NCI-H1417 (cell line): ENCODE measurements around the gene ID4.
A peak's percentile ranks its signal among the peaks of the same experiment; 100 is the strongest.
"Not testable (repeated sequence)": the region's sequence is repeated elsewhere in the genome, so short reads cannot be mapped to it uniquely, and the experiment has no call there.

Experiments
- DNase-seq, 3 experiments: peaks; one replicate each; lab custom pipeline; 2025; lab: John Stamatoyannopoulos, UW

The ID4 gene

DNA sequence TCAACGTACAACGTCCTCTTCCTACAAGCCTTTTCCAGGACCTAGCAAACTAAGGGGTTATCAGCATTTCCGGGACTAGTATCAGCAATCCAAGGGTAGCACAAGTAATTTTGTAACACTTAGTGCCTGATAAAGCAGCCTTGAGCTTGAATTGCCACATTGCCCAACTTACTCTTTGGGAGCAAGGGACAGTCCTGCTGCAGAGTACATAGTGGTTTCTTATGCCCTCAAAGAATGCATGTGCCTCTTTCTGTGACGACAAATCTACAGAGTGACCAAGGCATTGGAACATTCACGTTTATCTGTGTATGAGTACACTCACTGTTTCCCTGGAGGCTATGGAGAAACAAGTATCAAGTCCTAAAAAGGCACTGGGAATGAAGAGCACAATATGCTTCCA lies 3.2 kb upstream of the ID4 start:
- DNase-seq: no peak

DNA sequence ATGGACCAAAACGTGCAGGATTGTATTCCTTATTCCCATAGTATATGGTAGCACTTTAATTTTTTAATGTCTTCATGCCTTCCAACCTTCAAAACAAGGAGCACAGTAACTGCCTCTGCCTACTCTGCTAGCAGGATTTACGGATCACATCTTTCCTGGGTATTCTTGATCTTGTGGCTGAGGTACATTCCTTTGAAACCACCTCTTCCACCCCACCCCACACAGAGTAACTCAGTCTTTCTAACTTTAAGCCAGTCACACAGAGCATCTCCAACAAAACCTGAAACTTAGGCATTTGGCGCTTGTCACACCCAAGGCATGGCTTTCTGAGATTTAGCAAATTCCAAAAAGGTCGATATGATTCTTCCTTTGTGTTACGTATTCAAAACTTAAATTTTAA lies 2.3 kb upstream of the ID4 start:
- DNase-seq: no peak

DNA sequence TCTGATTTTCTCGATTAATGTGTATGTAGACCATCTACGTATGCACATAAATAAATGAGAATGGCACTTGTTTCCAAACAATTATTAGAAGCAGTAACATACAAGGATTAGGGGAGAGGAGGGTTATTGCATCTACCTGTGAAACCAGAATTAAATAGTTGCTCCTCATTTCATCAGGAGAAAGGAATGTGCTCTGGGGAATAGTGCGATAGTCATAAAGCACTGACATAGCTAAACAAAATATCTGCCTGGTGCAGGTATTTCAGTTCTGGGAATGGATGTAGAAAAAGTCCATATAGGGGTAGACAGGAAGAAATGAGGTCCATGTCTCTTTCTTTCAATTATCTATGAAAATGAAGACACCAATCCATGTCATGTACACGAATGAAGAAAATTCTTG lies 1.6 kb upstream of the ID4 start:
- DNase-seq: no peak

DNA sequence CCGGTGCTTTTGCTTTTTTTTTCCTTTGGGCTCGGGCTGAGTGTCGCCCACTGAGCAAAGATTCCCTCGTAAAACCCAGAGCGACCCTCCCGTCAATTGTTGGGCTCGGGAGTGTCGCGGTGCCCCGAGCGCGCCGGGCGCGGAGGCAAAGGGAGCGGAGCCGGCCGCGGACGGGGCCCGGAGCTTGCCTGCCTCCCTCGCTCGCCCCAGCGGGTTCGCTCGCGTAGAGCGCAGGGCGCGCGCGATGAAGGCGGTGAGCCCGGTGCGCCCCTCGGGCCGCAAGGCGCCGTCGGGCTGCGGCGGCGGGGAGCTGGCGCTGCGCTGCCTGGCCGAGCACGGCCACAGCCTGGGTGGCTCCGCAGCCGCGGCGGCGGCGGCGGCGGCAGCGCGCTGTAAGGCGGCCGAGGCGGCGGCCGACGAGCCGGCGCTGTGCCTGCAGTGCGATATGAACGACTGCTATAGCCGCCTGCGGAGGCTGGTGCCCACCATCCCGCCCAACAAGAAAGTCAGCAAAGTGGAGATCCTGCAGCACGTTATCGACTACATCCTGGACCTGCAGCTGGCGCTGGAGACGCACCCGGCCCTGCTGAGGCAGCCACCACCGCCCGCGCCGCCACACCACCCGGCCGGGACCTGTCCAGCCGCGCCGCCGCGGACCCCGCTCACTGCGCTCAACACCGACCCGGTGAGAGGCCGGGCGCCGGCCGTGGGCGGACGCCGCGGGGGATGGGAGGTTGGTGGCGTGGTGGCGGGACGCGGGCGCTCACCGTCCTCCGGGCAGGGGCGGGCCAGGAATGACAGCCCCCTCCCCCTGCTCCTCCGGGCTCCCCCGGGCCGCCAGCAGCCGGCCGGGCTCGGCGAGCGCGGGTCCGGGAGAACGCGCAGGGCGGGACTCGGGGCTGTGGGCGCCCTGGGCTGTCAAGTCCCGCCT lies 606 bp downstream of the ID4 start:
- DNase-seq: peak; percentile 54 to 82 (median 78)

DNA sequence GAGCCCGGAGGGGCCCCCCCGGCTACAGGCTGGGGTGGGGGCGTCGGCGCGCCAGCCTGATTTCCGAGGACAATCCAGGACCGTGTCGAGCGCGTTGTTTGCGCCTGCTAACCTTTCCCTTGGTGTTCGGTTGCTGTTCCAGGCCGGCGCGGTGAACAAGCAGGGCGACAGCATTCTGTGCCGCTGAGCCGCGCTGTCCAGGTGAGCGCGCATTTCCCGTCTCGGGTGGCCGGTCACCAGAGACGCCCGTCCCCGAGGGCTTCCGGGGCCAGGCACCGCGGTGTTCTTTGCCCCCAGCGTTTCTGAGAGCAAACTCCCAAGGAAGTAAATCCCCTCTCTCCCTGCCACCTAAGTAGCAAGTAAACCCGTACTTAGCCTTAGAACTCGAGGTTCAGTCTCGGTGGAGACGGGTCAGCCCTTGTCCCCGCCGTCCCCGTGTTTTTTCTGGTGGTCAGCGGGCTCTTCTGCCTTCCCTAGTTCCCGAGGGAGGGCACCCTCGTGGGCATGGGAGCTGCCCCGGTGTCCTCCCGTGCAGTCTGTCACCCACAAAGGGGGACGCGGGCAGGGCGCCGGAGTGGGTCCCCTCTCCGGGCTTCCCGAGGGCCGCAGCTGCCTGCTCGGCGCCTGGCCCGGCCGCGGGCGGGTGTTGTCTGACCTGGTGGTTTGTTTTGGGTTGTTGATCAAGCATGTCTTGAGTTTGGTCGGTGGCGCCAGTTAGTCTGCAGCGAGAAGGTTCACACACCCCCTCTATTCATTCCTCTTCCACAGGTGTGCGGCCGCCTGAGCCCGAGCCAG lies 1.5 kb downstream of the ID4 start:
- peak; percentile 86 to 95 (median 88) for DNase-seq

DNA sequence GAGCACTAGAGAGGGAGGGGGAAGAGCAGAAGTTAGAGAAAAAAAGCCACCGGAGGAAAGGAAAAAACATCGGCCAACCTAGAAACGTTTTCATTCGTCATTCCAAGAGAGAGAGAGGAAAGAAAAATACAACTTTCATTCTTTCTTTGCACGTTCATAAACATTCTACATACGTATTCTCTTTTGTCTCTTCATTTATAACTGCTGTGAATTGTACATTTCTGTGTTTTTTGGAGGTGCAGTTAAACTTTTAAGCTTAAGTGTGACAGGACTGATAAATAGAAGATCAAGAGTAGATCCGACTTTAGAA lies 2.0 kb downstream of the ID4 start:
- no peak for DNase-seq

DNA sequence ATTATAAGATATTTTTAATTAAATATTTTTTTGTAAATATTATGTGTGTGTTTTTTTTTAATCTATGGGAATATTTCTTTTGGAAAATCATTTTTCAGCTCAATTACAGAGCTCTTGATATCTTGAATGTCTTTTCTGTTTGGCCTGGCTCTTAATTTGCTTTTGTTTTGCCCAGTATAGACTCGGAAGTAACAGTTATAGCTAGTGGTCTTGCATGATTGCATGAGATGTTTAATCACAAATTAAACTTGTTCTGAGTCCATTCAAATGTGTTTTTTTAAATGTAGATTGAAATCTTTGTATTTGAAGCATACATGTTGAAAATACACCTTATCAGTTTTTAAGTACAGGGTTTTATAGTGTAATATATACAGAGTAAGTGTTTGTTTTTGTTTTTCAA lies 2.6 kb downstream of the ID4 start:
- peak in 1 of 3 experiments; percentile 48 for DNase-seq

DNA sequence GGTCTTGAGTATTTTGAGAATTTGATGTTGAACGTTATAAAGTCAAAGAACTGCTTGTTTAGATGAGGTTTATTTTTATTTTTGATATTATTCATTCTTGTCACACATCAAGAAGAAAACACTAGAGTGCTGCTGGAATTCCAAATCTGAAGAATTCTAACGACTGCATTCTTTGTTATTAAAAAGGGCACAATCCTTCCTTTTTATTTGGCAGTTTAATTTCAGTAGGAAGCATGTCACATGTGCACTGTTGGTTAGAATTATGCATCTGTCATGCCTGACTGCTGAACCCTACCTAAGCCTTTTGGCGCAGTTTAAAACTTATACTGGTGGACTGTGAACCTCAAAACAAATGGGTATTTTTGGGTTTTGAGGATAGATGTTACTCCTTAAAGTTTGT lies 4.0 kb downstream of the ID4 start:
- DNase-seq: peak in 1 of 3 experiments; percentile 40

DNA sequence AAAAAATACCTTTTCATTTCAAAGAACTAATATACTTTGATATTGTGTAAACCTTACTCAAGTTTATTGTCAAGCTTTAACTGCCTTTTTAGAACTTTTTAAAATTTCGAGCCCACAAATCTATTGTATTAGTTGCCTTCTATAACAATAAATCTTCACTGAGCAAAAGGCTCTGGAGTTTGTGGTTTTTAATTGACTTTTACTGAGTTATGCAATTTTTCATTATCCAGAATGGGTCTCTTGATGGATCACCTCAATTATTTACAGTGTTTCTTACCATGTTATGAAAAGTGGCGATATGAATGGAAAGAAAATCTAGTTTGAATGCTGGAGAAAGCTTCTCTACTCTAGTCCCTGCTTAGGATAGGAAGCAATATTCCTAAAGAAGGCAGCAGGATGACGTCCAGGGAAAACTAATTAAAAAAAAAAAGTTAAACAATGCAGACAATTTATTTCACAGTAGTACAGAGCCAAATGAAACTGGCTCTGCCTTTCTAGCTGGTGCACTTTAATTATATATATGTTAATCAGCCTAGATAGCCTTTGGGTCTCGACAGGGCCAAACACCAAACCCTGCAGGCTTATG lies 5.0 kb downstream of the ID4 start:
- peak in 2 of 3 experiments; percentile 26 to 49 for DNase-seq

DNA sequence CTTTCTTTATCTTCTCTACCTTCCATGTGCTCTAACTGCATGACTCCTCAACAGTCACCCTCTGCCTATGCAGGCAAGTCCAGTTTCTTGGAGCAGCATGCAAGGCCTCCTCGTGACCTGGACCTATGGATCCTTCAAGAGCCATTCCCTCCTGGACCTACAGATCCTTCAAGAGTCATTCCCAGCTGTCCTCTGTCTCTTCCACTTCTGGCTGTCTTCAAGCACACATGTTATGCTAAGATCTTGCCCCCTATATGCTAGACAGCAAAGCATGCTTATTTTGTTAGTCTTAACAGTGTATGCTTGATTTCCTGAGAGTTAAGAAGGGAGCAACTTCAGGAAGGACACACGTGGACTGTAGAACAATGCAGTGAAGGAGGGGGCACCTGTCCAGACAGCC lies 7.5 kb downstream of the ID4 start:
- DNase-seq: no peak

DNA sequence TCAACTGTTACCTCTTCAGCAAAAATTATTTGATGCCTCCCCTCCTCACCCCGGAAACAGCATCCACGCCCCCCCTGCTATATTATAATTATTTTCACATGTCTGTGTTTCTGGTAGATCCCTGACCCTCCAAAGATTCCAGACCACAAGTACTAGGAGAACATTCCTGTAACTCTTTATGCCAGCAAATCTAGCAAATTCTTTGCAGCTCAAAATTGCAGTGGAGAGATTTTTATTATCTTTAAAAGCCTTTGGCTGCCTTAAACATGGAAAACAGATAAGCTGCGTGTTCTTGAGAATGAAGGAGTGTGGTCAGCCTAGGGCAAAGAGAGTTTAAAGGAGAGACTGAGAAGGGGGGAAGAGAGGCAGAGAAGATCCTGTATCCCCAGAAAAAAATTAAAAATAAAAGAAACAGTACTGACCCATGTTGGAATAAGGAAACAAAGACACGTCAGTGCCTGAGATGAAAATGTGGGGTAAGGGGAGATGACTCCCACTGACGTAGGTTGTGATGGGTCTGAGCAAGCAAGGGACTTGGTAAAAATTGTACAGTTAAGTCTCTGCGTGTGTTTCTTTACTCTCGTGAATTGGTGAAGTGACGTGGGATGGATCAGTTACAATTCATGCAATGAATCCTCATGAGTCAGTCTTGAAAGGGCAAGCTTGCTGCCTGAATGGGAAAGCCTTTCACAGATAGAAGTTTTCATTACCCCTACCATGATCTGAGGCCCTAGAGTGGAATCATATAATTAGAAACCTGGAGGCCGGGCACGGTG lies 8.3 kb downstream of the ID4 start:
- no peak for DNase-seq

DNA sequence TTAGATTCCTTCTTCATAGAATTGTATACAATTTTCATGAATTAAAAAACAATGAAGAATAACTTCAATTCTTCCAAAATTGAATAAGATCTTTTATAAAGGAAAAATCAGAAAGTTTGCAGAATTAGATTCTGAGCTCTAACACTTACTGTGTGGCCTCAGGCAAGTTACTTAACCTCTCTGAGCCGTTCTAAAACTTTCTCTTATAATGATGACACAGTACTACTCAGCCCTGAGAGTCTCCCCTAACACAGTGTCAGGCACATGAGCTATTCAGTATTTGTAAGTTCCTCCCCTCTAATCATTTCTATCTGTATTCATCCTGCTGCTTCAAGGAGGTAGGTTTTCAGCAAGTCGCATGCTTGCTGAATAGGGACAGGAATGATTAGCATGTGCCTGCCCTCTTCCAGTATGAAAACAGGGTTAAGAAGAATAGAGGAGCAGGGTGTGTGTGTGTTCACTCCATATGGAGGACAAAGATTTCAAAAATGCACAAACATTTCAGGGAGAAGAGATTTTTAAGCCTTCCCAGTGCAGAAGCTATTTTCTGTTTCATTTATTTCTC lies 11.4 kb downstream of the ID4 start:
- no peak for DNase-seq

DNA sequence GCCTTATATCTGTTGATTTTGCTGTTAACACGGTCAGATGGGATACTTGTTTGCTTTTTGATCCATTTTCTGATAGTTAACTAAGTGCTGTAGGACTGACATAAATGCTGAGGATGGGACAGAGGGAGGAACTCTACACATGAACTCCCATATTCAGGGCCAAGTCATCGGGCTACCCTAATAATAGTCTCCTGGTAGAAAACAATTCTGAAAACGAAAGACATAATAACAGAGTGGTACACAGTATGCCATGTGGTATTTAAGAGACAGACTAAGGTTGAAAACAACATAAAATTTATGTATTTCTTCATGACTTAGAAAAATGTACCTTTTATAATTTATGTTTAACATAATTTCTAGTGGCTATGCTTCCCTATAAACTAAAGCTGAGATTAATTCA lies 12.0 kb downstream of the ID4 start:
- no peak for DNase-seq

DNA sequence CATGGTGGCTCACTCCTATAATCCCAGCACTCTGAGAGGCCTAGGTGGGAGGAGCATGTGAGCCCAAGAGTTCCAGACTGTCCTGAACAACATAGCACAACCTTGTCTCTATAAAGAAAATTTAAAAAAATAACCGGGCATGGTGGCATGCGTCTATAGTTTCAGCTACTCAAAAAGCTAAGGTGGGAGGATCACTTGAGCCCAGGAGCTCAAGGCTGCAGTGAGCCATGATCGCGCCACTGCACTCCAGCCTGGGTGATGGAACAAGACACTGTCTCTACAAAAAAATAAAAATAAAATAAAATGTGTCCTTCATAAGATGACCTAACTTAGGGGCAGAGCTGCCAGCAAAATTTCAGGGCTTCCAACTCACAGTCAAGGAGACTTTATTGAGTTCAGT lies 12.6 kb downstream of the ID4 start:
- peak in 1 of 3 experiments; percentile 33 for DNase-seq

DNA sequence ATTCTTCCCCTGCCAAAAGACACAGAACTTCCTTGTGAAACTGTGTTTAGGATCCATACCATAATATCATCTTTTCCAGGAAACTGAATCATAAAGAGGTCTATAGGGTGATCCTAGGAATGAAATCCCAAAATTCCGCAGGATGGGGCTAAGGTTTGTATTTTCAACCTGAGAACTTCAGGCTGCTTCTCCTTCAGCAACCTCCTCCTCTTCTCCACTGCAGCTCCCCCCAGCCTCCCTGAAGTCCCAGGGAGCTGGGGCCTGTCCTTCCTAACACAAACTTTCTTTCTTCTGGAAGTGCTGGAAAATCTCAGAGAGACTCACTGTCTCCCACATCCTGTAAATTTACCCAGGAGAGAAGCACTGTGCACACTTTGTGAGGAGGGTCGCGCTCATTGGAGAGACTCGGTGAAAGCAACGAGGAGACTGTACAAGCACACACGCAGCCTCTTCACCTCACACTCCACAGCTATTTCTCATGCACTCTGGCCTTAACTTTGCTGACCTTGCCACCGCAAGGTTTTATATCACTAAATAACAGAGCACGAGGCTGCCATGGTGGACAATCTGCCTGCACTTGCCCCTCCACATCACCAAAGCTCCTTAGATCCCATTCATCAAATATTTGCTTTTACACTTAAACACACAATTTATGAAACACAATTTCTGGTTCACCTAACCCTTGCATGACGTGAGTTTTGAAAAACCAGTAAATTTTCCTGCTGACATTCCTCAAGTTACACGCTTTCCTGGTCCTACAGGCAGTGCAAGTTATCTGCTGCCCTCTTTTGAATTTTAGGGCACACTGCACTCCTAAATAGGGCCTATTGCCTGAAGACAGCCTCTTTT lies 14.3 kb downstream of the ID4 start:
- peak; percentile 66 to 83 (median 75) for DNase-seq

DNA sequence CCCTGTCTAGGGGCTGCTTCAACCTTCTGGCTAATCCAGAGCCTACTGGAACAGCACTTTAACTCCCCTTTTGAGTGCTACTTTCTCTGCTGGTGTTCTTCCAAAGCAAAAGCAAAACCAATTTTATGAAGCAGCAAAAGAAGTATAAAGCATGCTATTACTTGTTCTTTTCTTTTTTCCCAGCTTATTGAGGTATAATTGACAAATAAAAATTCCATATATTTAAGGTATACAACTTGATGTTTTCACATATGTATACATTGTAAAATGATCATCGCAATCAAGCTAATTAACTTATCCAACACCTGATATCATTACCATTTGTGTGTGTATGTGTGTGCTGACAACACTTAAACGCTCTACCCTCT lies 14.9 kb downstream of the ID4 start:
- DNase-seq: no peak

DNA sequence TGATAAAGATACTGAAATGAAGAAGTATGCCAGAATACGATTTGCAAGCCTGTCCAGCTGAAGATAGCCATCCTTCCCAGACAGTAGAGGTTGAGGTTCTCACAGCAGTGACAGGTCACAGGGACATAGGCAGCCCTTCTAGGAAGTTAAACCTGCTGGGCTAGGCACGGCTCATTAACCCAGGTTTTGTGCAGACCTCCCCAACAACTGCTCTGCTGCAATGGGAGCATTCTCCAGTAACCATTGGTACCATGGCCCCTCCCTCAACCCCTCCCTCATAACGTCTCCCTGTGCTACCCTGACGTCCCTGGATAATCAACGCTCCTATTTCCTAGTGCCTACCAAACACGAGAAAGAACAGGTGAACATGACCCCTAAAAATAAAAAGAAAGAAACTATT lies 15.8 kb downstream of the ID4 start:
- no peak for DNase-seq

DNA sequence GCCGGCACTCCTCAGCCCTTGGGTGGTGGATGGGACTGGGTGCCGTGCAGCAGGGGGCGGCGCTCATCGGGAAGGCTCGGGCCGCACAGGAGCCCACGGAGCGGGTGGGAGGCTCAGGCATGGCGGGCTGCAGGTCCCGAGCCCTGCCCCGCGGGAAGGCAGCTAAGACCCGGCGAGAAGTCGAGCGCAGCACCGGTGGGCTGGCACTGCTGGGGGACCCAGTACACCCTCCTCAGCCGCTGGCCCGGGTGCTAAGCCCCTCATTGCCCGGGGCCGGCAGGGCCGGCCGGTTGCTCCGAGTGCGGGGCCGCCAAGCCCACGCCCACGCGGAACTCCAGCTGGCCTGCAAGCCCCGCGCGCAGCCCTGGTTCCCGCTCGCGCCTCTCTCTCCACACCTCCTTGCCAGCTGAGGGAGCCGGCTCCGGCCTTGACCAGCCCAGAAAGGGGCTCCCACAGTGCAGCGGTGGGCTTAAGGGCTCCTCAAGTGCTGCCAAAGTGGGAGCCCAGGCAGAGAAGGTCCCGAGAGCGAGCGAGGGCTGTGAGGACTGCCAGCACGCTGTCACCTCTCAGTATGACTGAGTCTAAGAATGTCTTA lies 17.3 kb downstream of the ID4 start:
- not testable (repeated sequence) for DNase-seq

DNA sequence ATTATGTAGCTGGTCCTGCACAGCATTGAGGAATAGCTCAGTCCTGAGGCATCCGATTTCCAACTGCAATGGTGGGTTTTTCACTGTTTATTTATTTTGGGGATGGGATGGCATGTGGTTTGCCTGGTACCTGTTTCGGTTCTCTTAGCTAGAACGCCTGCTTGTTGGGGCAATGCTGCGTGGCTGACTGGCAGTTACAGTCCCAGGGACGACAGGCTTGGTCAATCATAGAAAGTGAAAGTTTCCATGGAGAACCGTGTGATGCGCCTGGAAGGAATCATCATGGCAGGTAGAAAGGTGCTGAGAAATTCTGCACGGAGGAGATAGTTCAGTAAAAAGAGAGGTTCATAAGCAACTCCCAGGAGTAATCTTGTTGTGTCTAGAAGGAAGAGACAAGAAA lies 18.4 kb downstream of the ID4 start:
- no peak for DNase-seq

DNA sequence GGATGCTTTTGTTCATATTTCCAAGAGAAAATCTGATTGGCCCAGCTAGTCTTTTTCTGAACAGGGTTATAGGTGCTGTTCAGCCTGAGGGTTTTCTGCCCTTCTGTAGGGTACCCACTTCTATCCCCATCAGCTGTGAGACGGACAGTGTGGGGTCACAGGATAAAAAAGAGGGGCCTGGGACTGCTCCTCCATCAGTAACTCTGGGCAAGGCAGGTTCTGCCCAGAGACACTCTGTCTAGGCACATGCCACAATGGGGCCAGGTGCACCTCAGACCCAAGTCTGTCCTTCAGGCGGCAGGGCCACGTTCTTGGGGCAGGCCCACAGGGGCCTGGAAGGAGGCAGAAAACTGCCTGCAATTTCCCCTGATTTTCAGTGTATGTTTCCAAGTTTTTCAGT lies 20.0 kb downstream of the ID4 start:
- DNase-seq: no peak

DNA sequence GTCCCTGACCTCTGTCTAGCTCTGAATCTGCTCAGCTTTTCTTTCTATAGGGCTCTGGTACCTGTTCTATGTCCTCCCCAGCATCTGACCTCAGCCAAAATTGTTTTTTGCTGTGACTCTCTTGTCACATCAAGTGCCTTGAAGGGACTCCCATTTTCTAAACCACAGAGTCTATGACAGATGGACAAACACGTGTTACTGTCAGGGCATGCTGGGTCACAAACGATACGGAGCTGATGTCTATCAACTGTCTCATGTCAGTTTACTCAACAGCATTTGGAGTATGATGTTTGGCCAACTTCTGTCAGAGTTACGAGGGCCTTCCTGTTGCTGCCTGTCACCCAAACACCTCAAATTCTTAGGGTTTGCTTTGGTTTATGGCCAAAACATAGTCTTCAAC lies 20.5 kb downstream of the ID4 start:
- no peak for DNase-seq
